Lung (tissue), 12 donors: ENCODE results near the gene CCL13. TPM values are rescaled to one million over a fixed set of nuclear protein-coding genes. Genes with fewer than 3 reads are reported as not detected.
A peak's percentile ranks its signal among the peaks of the same experiment; 100 is the strongest.

Experiments
- ATAC-seq: fragments of 200-7000 bp; cut with Tn5 transposase; one replicate; pipeline ENCODE4 v1.9.1; 2020; ENCODE audit warnings: moderate number of reproducible peaks; ENCODE audit not compliant: insufficient read depth, low FRiP score
- DNase-seq, 3 donors: peaks; one replicate each; pipeline ENCODE4 v3.0.0-alpha.2; 2013 to 2017
- H3K27ac ChIP-seq, 2 donors: one replicate each; pipeline ENCODE4 v1.5.1; 2013; ENCODE audit warnings: mild to moderate bottlenecking in 2 of 2, moderate library complexity in 2 of 2, control low read depth in 1 of 2, inconsistent platforms in 1 of 2, low read depth in 1 of 2, low read length in 1 of 2
- H3K27me3 ChIP-seq, 3 donors: one replicate each; pipeline ENCODE4 v1.5.1; 2013; ENCODE audit warnings: low read length in 2 of 3; ENCODE audit not compliant: control insufficient read depth in 3 of 3, insufficient read depth in 3 of 3
- H3K36me3 ChIP-seq, 4 donors: one replicate each; pipeline ENCODE4 v1.5.1; 2013; ENCODE audit warnings: low read length in 4 of 4, mild to moderate bottlenecking in 1 of 4, moderate library complexity in 1 of 4; ENCODE audit not compliant: control insufficient read depth in 4 of 4, insufficient read depth in 4 of 4
- H3K4me1 ChIP-seq, 5 donors: one replicate each; pipeline ENCODE4 v1.5.1; 2013; ENCODE audit warnings: low read length in 5 of 5, mild to moderate bottlenecking in 2 of 5, moderate library complexity in 1 of 5; ENCODE audit not compliant: control insufficient read depth in 5 of 5, insufficient read depth in 5 of 5
- H3K4me3 ChIP-seq: one replicate; pipeline ENCODE4 v1.5.1; 2013; ENCODE audit warnings: mild to moderate bottlenecking, control low read depth, moderate library complexity
- H3K9ac ChIP-seq, 2 donors: one replicate each; pipeline ENCODE4 v1.5.1; 2013; ENCODE audit warnings: low read length in 2 of 2, control low read depth in 1 of 2; ENCODE audit not compliant: insufficient read depth in 1 of 2
- H3K9me3 ChIP-seq, 4 donors: one replicate each; pipeline ENCODE4 v1.5.1; 2013; ENCODE audit warnings: low read length in 3 of 4, mild to moderate bottlenecking in 1 of 4, moderate library complexity in 1 of 4; ENCODE audit not compliant: control insufficient read depth in 4 of 4, insufficient read depth in 3 of 4
- CTCF ChIP-seq: IDR thresholded peaks from 2 replicates; pipeline ENCODE4 v1.5.1; 2012; ENCODE audit warnings: mild to moderate bottlenecking; ENCODE audit errors: control extremely low read depth, extremely low read depth
- WGBS, 2 donors: extraction: QIAGEN DNeasy Blood & Tissue Kit; methylation state at CpG; one replicate each; pipeline ENCODE4 v1.1.7; 2013; 5-methylcytosine and 5-hydroxymethylcytosine counted together
- polyA plus RNA-seq, 2 donors: library from polyadenylated mRNA; stranded (reverse); fragments of 200-250 nt; gene quantifications; one replicate each; pipeline ENCODE4 v1.2.1, GENCODE V29; 2013
- total RNA-seq, 2 donors: library from RNA; depleted of rRNA in 1 of 2; stranded (reverse); fragments of >200 nt in 1 of 2; gene quantifications; one replicate each; pipeline ENCODE4 v1.2.1, GENCODE V29; 2014 to 2021
- donor health status: control.
- donor health status: control.
- donor health status: Bipolar disorder and iron deficiency.
- donor health status: healthy.
- donor health status: DM: yes; HTN: yes; CAD: no.

CCL13 gene
- total and polyA plus RNA-seq, 4 donors: 2.5 to 4.6 (median 4.1) TPM

DNA sequence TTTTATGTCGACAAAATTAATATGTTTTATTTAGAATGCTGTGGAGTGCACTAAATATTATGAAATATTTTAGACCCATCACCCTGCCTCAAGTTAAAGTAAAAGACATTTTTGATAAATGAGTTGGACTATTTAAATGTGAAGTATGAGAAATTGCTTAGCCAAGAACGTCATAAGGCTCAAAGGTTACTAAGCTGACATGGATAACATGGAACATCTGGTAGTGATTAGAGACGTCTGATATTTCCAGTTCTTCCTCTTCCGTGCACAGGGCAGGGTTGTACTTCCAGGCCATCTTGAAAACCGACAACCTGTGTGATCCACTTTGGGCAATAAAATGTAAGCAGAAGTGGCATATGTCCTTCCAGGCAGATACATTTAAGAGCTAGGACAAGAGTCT, 44.2 kb upstream of the CCL13 start:
- Histone ChIP-seq H3K27ac (peak overlapping the region; percentile 33 to 59), H3K27me3 (no peaks in the 10 kb centered on the region), H3K36me3 (no peaks in the 10 kb centered on the region), H3K9ac (no peak overlapping the region), H3K4me1 (peaks cover 0 to 17% (median 10%) of the 10 kb centered on the region in 5 donors), H3K4me3 (no peak overlapping the region), H3K9me3 (no peaks in the 10 kb centered on the region)
- TF ChIP-seq CTCF: no peak
- 56 to 62% methylated on average over 5 of the region's 5 CpGs for WGBS, 2 donors
- DNase-seq (peak in 1 of 3 donors; percentile 25), ATAC-seq (no peak)

DNA sequence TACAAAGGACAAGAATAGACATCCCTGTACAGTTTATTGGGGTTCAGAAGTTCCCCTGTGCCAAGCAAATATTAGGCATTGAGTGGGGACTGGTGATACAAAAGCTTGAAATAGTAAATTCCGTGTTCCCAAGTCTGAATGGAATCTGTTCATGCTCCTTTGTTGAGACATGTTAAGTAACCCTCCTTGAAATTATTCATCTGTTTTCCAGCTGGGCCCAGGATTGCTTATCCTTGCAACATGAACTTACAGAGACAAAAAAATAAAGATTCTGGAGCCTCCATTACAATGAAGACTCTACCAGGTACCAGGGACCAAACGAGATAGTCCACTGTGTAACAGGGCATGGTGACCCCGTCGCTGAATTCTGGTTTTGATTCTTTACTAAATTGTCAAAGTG, 43.1 kb upstream of the CCL13 start:
- no peak overlapping the region for H3K9ac ChIP-seq
- H3K4me1 ChIP-seq: peaks cover 0 to 17% (median 10%) of the 10 kb centered on the region in 5 donors
- H3K36me3 ChIP-seq: no peaks in the 10 kb centered on the region
- H3K4me3 ChIP-seq: no peak overlapping the region
- WGBS, 2 donors: 88 to 93% methylated on average over 4 of the region's 4 CpGs
- H3K9me3 ChIP-seq: no peaks in the 10 kb centered on the region
- ATAC-seq: no peak
- H3K27ac ChIP-seq: peak overlapping the region in 1 of 2 donors; percentile 73
- no peak for TF ChIP-seq CTCF
- no peaks in the 10 kb centered on the region for H3K27me3 ChIP-seq
- DNase-seq: peak in 2 of 3 donors; percentile 47 to 70

DNA sequence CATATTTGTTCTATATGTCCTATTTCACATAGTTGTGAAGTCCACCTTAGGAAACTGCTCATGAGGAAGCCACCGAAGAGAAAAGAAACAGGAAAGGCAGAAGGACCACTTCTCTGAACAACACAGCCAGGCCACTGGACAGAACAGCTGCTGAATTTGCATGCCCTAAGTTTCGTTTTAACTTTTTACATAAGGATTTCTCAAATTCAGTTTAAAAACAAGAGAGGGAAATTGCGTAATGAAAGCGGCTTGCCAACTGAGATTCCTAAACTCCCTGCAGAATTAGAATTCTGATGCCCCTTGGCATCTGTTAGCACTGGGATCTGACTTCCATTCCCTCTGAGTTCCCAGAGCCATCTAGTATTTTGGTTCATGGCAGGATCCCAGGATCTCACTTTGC, 42.0 kb upstream of the CCL13 start:
- H3K27ac ChIP-seq: peak overlapping the region; percentile 63 to 73

More for the DNA sequence above, 42.0 kb upstream of the CCL13 start:
- Histone ChIP-seq H3K36me3 (no peaks in the 10 kb centered on the region), H3K4me1 (peaks cover 0 to 17% (median 10%) of the 10 kb centered on the region in 5 donors), H3K27me3 (no peaks in the 10 kb centered on the region), H3K9me3 (no peaks in the 10 kb centered on the region), H3K4me3 (no peak overlapping the region), H3K9ac (peak overlapping the region in 1 of 2 donors; percentile 34)
- peak; percentile 60 to 92 (median 79) for DNase-seq
- TF ChIP-seq CTCF: no peak
- ATAC-seq: peak; percentile 58
- 8 to 18% methylated on average over 4 of the region's 4 CpGs for WGBS, 2 donors
